Ovary (tissue), 9 donors: ENCODE data around the gene CHN2. TPM values are rescaled to one million over a fixed set of nuclear protein-coding genes. Genes with fewer than 3 reads are reported as not detected.

ENCODE experiments used
- DNase-seq, 5 donors: peaks; one replicate each; pipeline ENCODE4 v3.0.0-alpha.2; 2019 to 2020
- H3K27ac ChIP-seq, 2 donors: fragments of 200-600 bp; one replicate each; pipeline versions ENCODE4 v1.5.1 to v1.8.0; 2019 to 2022
- H3K27me3 ChIP-seq: fragments of 200-600 bp; one replicate; pipeline ENCODE4 v1.8.0; 2022
- H3K36me3 ChIP-seq: fragments of 200-600 bp; sonication (generic); one replicate; pipeline ENCODE4 v1.5.1; 2019
- H3K4me1 ChIP-seq: one replicate; pipeline ENCODE4 v1.8.1; 2013; ENCODE audit warnings: mild to moderate bottlenecking, moderate library complexity; ENCODE audit not compliant: insufficient read depth
- H3K4me3 ChIP-seq: fragments of 200-600 bp; sonication (generic); one replicate; pipeline ENCODE4 v1.5.1; 2017
- H3K9me3 ChIP-seq, 2 donors: fragments of 200-600 bp in 1 of 2; sonication (generic) in 1 of 2; one replicate each; pipeline versions ENCODE4 v1.5.1 to v1.8.1; 2013 to 2019; ENCODE audit warnings: mild to moderate bottlenecking in 1 of 2, moderate library complexity in 1 of 2
- CTCF ChIP-seq, 3 donors: fragments of 450-650 bp in 2 of 3; fragments of 200-600 bp in 1 of 3; IDR thresholded peaks; one replicate each; pipeline versions ENCODE4 v1.5.1 to v1.8.0; 2016 to 2022; ENCODE audit warnings: antibody characterized with exemption in 3 of 3, mild to moderate bottlenecking in 1 of 3
- EP300 ChIP-seq: sonication (generic); formaldehyde crosslinking; IDR thresholded peaks from one replicate; pipeline ENCODE4 v1.6.1; 2017; ENCODE audit warnings: antibody characterized with exemption
- POLR2A ChIP-seq: fragments of 450-650 bp; IDR thresholded peaks from one replicate; pipeline ENCODE4 v1.6.1; 2017; ENCODE audit warnings: antibody characterized with exemption, mild to moderate bottlenecking, moderate library complexity
- WGBS, 3 donors: extraction: QIAGEN DNeasy Blood & Tissue Kit in 1 of 3; methylation state at CpG; one replicate each; pipeline versions ENCODE4 v1.1.5 to v1.1.7; 2013 to 2017; 5-methylcytosine and 5-hydroxymethylcytosine counted together
- intact Hi-C, 4 donors: fragments of 100-400 bp; cut with DNase I; formaldehyde crosslinking; loops; one replicate each; pipeline versions ENCODE4 v1.11.0 to v1.15.1; 2022 to 2023
- polyA plus RNA-seq, 2 donors: library from polyadenylated mRNA; stranded (reverse); fragments of 200-250 nt in 1 of 2; fragments of 350-450 nt in 1 of 2; fragmentation: Illumina TruSeq in 1 of 2; extraction: RNeasy Lipid Tissue Mini Kit (QIAGEN cat#74804) in 1 of 2; gene quantifications; one replicate each; pipeline ENCODE4 v1.2.3, GENCODE V29; 2013 to 2014
- total RNA-seq, 7 donors: library from RNA; depleted of rRNA in 2 of 7; stranded (reverse); fragments of >200 nt in 2 of 7; fragmentation: NEBNext Ultra II Directional in 3 of 7; extraction: Animal tissue kit (Norgen Biotek cat#: 25700) in 3 of 7; gene quantifications; one replicate each; pipeline versions ENCODE4 v1.1.0 to v1.2.4, GENCODE V29; 2016 to 2023
- donor health status: DM: no; HTN: no; CAD: no; lungs with moderate emphysema.
- donor health status: DM: no; HTN: no; CAD: no.
- donor health status: Bipolar disorder and iron deficiency.
- donor health status: DM: yes; HTN: yes; CAD: no.
- donor health status: DM: no; HTN: no; CAD: no.
- donor health status: DM: yes; HTN: yes; CAD: no.

Gene CHN2
- total and polyA plus RNA-seq, 9 donors: 17.9 to 32.6 (median 22.3) TPM

GRCh38 chr7:29236071-29236580 lies 41.6 kb downstream of the CHN2 start:
- no peak for DNase-seq
- H3K36me3 ChIP-seq: no peaks in the 10 kb centered on the region
- H3K27me3 ChIP-seq: no peaks in the 10 kb centered on the region
- H3K4me3 ChIP-seq: no peak overlapping the region
- H3K9me3 ChIP-seq: no peaks in the 10 kb centered on the region
- intact Hi-C loops: no loop called here
- H3K4me1 ChIP-seq: no peaks in the 10 kb centered on the region
- TF ChIP-seq EP300 (no peak), CTCF (IDR thresholded peaks at IDR 0.05) (no peak), POLR2A (no peak)
- H3K27ac ChIP-seq: no peak overlapping the region
- WGBS, 3 donors: 94 to 100% (median 95%) methylated on average over 1 of the region's 1 CpG

GRCh38 chr7:29236649-29237048 lies 42.1 kb downstream of the CHN2 start:
- TF ChIP-seq EP300 (no peak), CTCF (IDR thresholded peaks at IDR 0.05) (no peak), POLR2A (no peak)
- H3K9me3 ChIP-seq: no peaks in the 10 kb centered on the region
- no peaks in the 10 kb centered on the region for H3K4me1 ChIP-seq
- intact Hi-C loops: no loop called here
- H3K27me3 ChIP-seq: no peaks in the 10 kb centered on the region
- H3K27ac ChIP-seq: no peak overlapping the region
- DNase-seq: no peak
- H3K36me3 ChIP-seq: no peaks in the 10 kb centered on the region
- no peak overlapping the region for H3K4me3 ChIP-seq

- no peaks in the 10 kb centered on the region for H3K9me3 ChIP-seq
- TF ChIP-seq EP300 (no peak), CTCF (IDR thresholded peaks at IDR 0.05) (no peak), POLR2A (no peak)
- H3K36me3 ChIP-seq: no peaks in the 10 kb centered on the region
- no peak for DNase-seq
- H3K4me3 ChIP-seq: no peak overlapping the region
- no peaks in the 10 kb centered on the region for H3K4me1 ChIP-seq
- H3K27ac ChIP-seq: no peak overlapping the region
- H3K27me3 ChIP-seq: no peaks in the 10 kb centered on the region
- intact Hi-C loops: no loop called here
- WGBS, 3 donors: 75 to 86% (median 85%) methylated on average over 3 of the region's 3 CpGs
Measured at GRCh38 chr7:29237489-29237888, 42.9 kb downstream of the CHN2 start.

GRCh38 chr7:29239638-29240037 lies 45.1 kb downstream of the CHN2 start:
- Histone ChIP-seq H3K27me3 (no peaks in the 10 kb centered on the region), H3K9me3 (no peaks in the 10 kb centered on the region), H3K27ac (no peak overlapping the region), H3K4me3 (no peak overlapping the region), H3K4me1 (no peaks in the 10 kb centered on the region), H3K36me3 (no peaks in the 10 kb centered on the region)
- TF ChIP-seq EP300: no peak
- no peak for TF ChIP-seq POLR2A
- TF ChIP-seq CTCF (IDR thresholded peaks at IDR 0.05): no peak
- 76 to 85% (median 84%) methylated on average over 1 of the region's 1 CpG for WGBS, 3 donors
- no peak for DNase-seq
- intact Hi-C loops: no loop called here
